Smooth muscle cell of the pulmonary artery (primary cell): ENCODE results near the gene SRR. TPM values are rescaled to one million over a fixed set of nuclear protein-coding genes. Genes with fewer than 3 reads are reported as not detected.

Source experiments
- total RNA-seq: library from RNA; depleted of rRNA; stranded (reverse); fragments of >200 nt; gene quantifications from 2 replicates; pipeline ENCODE4 v1.2.3, GENCODE V29; 2014

Gene SRR, protein sequence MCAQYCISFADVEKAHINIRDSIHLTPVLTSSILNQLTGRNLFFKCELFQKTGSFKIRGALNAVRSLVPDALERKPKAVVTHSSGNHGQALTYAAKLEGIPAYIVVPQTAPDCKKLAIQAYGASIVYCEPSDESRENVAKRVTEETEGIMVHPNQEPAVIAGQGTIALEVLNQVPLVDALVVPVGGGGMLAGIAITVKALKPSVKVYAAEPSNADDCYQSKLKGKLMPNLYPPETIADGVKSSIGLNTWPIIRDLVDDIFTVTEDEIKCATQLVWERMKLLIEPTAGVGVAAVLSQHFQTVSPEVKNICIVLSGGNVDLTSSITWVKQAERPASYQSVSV
- 12.9 and 19.5 TPM in 2 replicates for total RNA-seq

GRCh38 chr17:2303204-2304188, at the start of gene SRR, which contains the start of gene SMG6:
SRR (plus strand) TSS chr17:2303950; CDS start chr17:2315561, 11,611 bp downstream.
SMG6 (minus strand) TSS chr17:2303785; CDS start chr17:2303720, 65 bp downstream.

GRCh38 chr17:2336215-2336851, 32.6 kb downstream of the SRR start, which contains the start of gene TSR1:
TSR1 (minus strand) TSS chr17:2336457; CDS start chr17:2336427, 30 bp downstream.

GRCh38 chr17:2336852-2337543, 33.2 kb downstream of the SRR start, which contains the start of gene SGSM2:
SGSM2 (plus strand) TSS chr17:2337501; CDS start chr17:2337689, 188 bp downstream.

Other genes starting within 250 kb of the SRR start
- 28.5 and 38.2 TPM in 2 replicates for gene HIC1, start 248.8 kb upstream of the SRR start, total RNA-seq
- gene SMG6, start 165 bp upstream of the SRR start, total RNA-seq, result 65.5 and 69.5 TPM in 2 replicates
- 52.3 and 70.3 TPM in 2 replicates for gene TSR1, start 32.5 kb downstream of the SRR start, total RNA-seq
- gene SGSM2, start 33.6 kb downstream of the SRR start, total RNA-seq, result 41.6 and 50.0 TPM in 2 replicates
- gene MNT, start 97.1 kb downstream of the SRR start, total RNA-seq, result 12.1 and 19.2 TPM in 2 replicates
- gene METTL16, start 207.9 kb downstream of the SRR start, total RNA-seq, result 14.7 and 14.9 TPM in 2 replicates